ENCODE data around the gene MYH8. TPM values are rescaled to one million over a fixed set of nuclear protein-coding genes. Genes with fewer than 3 reads are reported as not detected.

Gene MYH8
- total and polyA plus RNA-seq, 2 of the 13 experiments (the other 11 are each of a cell fraction or from before 2014, with no cell fraction given), result not detected

GRCh38 chr17:10384175-10384574 lies 37.6 kb downstream of the MYH8 start:
- Histone ChIP-seq H3K9ac (ENCODE audit: insufficient read depth, low read depth, low read length) (no peak overlapping the region), H2AFZ (ENCODE audit: low read length) (no peak overlapping the region), H3K4me2 (ENCODE audit: low read depth, low read length) (no peak overlapping the region), H3K36me3 (replicated peaks in 1 of 2; ENCODE audit: control insufficient read depth in 1 of 2, insufficient read depth in 2 of 2, low read length in 2 of 2) (no peaks in the 10 kb centered on the region), H3K4me1 (ENCODE audit: insufficient read depth, low read length) (no peaks in the 10 kb centered on the region), H3K27ac (ENCODE audit: extremely low read length, insufficient read depth, low read length) (no peak overlapping the region), H4K20me1 (ENCODE audit: insufficient read depth, low read length) (no peaks in the 10 kb centered on the region), H3K4me3 (replicated peaks in 1 of 3; ENCODE audit: insufficient read depth in 1 of 3, low read depth in 2 of 3, low read length in 3 of 3) (no peak overlapping the region), H3K79me2 (ENCODE audit: insufficient read depth, low read length) (no peaks in the 10 kb centered on the region), H3K9me3 (ENCODE audit: low read length) (no peaks in the 10 kb centered on the region), H3K27me3 (ENCODE audit: control insufficient read depth in 1 of 2, insufficient read depth in 2 of 2, low read length in 2 of 2) (peaks cover 0 to 4% of the 10 kb centered on the region in 2 experiments; a peak in 1 of 5 replicates)
- 54% methylated on average over 8 of the region's 8 CpGs for WGBS (ENCODE audit: low lambda C conversion rate)
- intact Hi-C loops (cut with micrococcal nuclease; ENCODE audit: unreplicated experiment), result no loop called here
- ATAC-seq (no peak), DNase-seq (ENCODE audit: low spot score) (no peak), FAIRE-seq (no peak)
- BruUV-seq (replicated peaks), result no TSS peak
- CTCF ChIA-PET (ENCODE audit: low intra/inter-chr PET ratio, low total read pairs), result no interaction called here
- POLR2A ChIA-PET, result no interaction called here
- in situ Hi-C loops (cut with HindIII; ENCODE audit: extremely low pct_ligation_motif_present, low pct_unique_long_range_greater_than_20kb), result no loop called here
- no peak for TF ChIP-seq KLF12 (CRISPR knock-in tag; IDR thresholded peaks at IDR 0.05; ENCODE audit: borderline replicate concordance)
- TF ChIP-seq SP2 (CRISPR knock-in tag; IDR thresholded peaks at IDR 0.05), result no peak
- TF ChIP-seq STAT6 (CRISPR knock-in tag; IDR thresholded peaks at IDR 0.05; ENCODE audit: borderline replicate concordance), result no peak
- TF ChIP-seq ZSCAN21 (CRISPR knock-in tag; IDR thresholded peaks at IDR 0.05; ENCODE audit: borderline replicate concordance), result no peak
- no peak for TF ChIP-seq NR2F2 (IDR thresholded peaks at IDR 0.05; ENCODE audit: borderline replicate concordance, low read depth)
- no peak for TF ChIP-seq ZC3H4 (CRISPR knock-in tag; IDR thresholded peaks at IDR 0.05; ENCODE audit: borderline replicate concordance)
- no peak for TF ChIP-seq PRDM4 (CRISPR knock-in tag; IDR thresholded peaks at IDR 0.05; ENCODE audit: borderline replicate concordance)
- no peak for TF ChIP-seq ZNF263 (CRISPR knock-in tag; IDR thresholded peaks at IDR 0.05)
- no peak for TF ChIP-seq BCLAF1 (IDR thresholded peaks at IDR 0.05)
- no peak for TF ChIP-seq ZBTB33 (CRISPR knock-in tag; IDR thresholded peaks at IDR 0.05)

All from HepG2 (cell line).